ENCODE measurements around the gene MTERF4. TPM values are rescaled to one million over a fixed set of nuclear protein-coding genes. Genes with fewer than 3 reads are reported as not detected.

MTERF4 gene
- total RNA-seq, 1 experiment from 2014 or later = 29.0 TPM

DNA sequence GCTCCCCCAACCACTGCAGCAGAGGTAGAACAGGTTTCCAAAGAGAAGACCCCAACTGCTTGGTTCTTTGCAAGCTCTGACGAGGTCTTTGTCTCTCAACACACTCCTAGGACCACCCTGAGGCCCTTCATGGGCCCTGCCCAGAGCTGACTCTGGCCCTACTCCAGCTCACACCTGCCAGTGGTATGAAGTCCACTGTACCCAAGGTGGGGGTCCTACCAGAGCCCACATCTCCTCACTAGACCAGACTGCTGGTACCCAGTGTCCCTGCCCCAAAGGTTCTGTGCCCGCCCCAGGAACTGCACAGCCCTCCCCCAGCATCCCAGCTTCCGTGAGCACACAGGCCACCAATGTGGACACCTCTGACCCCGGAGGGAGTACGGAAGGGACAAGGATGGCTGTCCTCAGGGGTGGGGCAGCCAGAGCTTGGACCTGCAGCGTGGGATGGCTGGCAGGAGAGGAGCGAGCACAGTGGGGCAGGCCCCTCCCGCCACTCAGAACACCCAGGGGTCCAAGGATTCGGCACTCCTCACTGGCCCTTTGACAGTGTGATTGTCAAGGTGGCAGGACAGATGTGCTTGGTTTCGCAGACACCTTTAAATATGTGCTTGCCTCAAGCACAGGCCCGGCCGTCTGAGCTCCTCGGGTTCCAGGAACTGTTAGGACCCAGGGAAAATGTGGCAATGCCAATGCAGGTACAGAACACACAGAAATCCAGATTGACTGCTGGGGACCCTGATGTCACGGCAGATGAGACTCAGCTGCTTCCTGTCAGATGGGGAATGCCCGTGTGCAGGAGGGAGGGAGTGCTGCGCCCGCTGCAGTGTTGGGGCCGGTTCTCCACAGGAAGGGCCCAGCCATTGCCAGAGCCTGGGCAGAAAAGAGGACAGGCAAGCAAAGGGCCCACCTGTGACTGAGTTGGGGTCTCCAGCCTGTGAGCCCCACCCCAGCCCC lies 51.2 kb downstream of the MTERF4 start:
- DNase-seq (ENCODE audit: low spot score) = no peak

DNA sequence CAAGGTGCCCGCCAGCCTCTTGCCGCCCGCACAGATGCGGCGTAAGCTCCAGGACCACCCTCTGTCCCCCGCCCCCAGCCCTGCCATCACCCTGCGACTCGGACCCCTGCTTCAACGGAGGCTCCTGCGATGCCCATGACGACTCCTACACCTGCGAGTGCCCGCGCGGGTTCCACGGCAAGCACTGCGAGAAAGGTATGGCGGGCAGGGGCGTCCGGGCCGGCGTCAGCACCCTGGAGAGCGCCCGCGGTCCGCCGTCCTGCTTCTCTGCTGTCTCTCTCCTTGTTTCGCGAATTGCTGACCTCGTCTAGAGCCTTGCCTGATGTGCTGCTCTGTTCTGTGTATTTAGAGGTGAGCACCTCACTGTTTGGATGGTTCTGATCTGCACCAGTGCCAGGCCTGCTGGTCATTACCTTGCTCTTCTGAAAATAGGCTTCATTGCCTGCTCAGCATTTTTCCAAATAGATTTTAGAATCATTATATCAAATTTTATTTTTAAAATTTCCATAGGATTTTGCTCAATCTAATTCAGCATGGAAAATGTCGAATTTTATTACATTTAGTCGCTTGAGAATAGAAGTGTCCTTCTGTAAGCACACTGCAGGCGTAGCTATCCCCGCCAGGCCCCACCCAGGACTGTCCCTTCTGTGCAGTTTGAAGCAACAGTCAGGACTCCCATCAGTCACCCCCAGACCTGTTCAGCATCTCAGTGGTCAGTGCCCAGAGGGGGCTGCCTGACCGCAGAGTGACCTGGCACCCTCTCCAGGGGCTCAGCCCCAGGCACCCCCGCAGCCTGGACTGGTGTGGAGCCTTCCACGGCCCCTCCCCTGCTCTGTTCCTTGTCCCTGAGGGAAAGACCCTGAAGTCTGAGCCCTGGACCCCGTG lies 52.1 kb downstream of the MTERF4 start:
- no peak for DNase-seq (ENCODE audit: low spot score)

DNA sequence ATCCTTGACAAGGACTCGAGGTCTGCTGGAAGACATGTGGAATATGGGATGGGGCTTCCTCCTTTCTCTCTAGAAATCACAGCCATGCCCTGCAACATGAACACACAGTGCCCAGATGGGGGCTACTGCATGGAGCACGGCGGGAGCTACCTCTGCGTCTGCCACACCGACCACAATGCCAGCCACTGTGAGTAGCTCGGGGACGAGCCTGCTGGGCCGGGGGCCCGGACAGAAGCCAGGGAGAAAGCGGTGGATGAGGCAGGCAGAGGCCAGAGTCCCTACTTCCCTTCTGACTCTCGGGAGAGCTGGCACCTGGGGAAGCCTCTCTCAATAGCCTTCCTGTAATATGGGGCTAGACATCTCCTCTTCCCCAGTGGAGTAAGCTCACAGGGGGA lies 53.1 kb downstream of the MTERF4 start:
- DNase-seq (ENCODE audit: low spot score) = no peak

DNA sequence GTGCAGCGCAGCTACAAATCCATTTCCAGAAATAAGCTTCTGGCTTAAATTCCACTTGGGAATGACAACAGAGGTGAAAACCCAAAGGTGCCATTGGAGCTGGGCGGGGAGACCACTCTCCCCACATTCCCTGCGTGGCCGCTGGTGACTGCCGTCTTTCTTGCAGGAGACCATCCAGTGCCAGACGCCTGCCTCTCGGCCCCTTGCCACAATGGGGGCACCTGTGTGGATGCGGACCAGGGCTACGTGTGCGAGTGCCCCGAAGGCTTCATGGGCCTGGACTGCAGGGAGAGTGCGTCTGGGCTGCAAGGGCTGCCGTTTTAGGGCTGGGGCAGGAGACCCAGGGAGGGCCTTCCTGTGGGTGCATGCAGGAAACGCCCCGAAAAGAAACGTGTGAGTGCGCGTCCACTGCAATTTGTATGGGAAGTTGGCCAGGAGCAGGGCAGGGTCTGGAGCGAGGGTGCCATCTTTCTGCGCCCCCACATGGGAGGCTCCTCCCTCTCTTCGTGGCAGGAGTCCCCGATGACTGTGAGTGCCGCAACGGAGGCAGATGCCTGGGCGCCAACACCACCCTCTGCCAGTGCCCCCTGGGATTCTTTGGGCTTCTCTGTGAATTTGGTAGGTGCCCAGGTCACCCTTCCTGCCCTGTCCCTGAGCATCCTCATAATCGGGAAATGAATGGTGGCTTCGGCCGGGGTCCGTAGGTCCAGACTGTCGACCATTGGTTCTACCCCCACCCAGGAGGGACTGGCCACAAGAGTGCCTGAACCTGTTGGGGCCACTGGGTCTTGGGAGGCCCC lies 53.7 kb downstream of the MTERF4 start:
- no peak for DNase-seq (ENCODE audit: low spot score)

DNA sequence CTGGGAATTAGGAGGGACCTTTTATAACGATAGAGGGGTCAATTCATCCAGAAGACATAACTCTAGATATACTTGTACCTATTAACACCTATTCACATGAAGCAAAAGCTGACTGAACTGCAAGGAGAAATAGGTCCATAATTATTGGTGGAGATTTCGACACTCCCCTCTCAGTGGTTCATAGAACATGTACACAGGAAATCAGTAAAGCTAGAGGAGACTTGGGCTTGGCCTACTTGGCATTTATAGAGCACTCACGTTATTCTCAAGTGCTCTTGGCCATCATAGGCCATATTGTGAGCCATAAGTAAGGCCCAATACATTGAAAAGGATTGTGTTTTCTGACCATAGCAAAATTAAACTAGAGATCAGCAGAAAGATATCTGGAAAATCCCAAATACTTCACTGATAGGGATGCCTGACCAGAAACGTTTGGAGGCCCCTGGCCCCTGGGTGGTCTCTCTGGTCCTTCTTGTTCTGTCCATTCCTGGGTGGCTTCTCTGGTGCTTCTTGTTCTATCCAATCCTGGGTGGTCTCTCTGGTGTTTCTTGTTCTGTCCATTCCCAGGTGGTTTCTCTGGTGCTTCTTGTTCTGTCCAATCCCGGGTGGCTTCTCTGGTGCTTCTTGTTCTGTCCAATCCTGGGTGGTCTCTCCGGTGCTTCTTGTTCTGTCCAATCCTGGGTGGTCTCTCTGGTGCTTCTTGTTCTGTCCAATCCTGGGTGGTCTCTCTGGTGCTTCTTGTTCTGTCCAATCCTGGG lies 54.7 kb downstream of the MTERF4 start:
- no peak for DNase-seq (ENCODE audit: low spot score)

Small RNA genes lying within 50 kb of the gene (small RNA-seq; reads per million reads assigned to genes)
- not detected for gene AC005237.2

Other genes starting within 250 kb of the MTERF4 start
- gene AGXT, start 233.5 kb downstream of the MTERF4 start, total RNA-seq (2014; rRNA removed; shearing (Covaris generic)) = 1.6 and 3.0 TPM in 2 replicates
- gene MAB21L4, start 206.1 kb downstream of the MTERF4 start, total RNA-seq (2014; rRNA removed; shearing (Covaris generic)) = 20.7 and 24.5 TPM in 2 replicates
- gene CROCC2, start 196.0 kb downstream of the MTERF4 start, total RNA-seq (2014; rRNA removed; shearing (Covaris generic)) = not detected in 2 replicates
- not detected in 2 replicates for gene SNED1, start 103.7 kb downstream of the MTERF4 start, total RNA-seq (2014; rRNA removed; shearing (Covaris generic))
- 13.4 and 15.9 TPM in 2 replicates for gene PASK, start 47.2 kb upstream of the MTERF4 start, total RNA-seq (2014; rRNA removed; shearing (Covaris generic))
- gene PPP1R7, start 48.2 kb upstream of the MTERF4 start, total RNA-seq (2014; rRNA removed; shearing (Covaris generic)) = 45.6 and 69.6 TPM in 2 replicates
- gene ANO7, start 86.4 kb upstream of the MTERF4 start, total RNA-seq (2014; rRNA removed; shearing (Covaris generic)) = 3.0 and 4.1 TPM in 2 replicates
- gene HDLBP, start 213.4 kb upstream of the MTERF4 start, total RNA-seq (2014; rRNA removed; shearing (Covaris generic)) = 461 and 493 TPM in 2 replicates
- gene SEPTIN2, start 213.6 kb upstream of the MTERF4 start, total RNA-seq (2014; rRNA removed; shearing (Covaris generic)) = 139 and 164 TPM in 2 replicates